NCI-H146 (cell line): ENCODE results near the gene S100A6.
"Not testable (repeated sequence)": the region's sequence is repeated elsewhere in the genome, so short reads cannot be mapped to it uniquely, and the experiment has no call there.

ENCODE experiments used
- DNase-seq: peaks from one replicate; lab custom pipeline; 2025; lab: John Stamatoyannopoulos, UW

Gene S100A6

DNA sequence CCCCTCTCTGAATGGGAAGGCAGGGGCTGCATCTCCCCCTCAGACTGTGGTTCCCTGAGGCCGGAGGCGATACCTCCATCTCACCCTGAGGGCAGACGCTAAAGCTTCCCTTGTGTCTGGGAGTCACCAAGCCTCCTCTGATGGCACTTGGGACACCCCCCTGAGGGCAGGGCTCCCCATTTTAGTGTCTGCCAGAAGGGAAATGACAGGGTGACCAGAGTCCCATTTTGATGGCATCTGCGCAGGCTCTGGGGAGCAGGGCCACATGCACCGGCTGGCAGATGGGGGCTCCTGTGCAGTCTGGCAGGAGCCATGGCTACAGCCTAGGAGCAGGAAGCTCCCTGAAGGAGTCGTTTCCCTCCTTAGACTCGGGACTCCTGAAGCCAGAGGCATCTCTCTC, 28.2 kb upstream of the S100A6 start:
- DNase-seq, result no peak

- no peak for DNase-seq
These were observed 27.7 kb upstream of the S100A6 start for GRCh38 chr1:153563483-153563901.

GRCh38 chr1:153562021-153562420, 26.2 kb upstream of the S100A6 start:
- not testable (repeated sequence) for DNase-seq

GRCh38 chr1:153561466-153561985, 25.7 kb upstream of the S100A6 start:
- DNase-seq, result peak; percentile 6

DNA sequence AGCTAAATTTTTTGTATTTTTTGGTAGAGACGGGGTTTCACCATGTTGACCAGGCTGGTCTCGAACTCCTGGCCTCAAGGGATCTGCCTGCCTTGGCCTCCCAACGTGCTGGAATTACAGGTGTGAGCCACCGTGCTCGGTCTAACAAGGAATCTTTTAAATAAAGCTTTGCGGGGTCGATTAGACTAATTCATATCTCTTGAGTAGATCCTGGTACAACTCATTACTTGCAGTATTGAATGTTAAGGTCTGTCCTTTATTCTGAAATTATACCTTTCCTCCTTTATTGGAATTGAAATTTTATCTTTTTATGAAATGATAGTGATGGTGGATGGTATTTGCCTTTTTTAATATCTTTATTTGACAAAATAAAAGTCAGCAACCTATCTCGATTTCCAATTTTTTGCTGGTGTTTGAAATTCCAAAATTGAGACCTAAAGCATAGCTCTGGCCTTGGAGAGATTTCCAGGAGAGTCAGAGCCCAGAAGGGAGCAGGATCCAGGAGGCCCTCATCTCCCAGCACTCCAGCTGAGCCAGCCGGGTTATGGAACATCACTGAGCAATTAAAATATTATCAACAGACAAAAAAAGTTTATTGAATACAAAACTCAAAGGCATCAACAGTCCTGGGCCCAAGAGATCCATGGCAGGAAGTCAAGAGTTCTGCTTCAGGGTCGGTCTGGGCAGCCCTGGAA, 25.1 kb upstream of the S100A6 start:
- no peak for DNase-seq

DNA sequence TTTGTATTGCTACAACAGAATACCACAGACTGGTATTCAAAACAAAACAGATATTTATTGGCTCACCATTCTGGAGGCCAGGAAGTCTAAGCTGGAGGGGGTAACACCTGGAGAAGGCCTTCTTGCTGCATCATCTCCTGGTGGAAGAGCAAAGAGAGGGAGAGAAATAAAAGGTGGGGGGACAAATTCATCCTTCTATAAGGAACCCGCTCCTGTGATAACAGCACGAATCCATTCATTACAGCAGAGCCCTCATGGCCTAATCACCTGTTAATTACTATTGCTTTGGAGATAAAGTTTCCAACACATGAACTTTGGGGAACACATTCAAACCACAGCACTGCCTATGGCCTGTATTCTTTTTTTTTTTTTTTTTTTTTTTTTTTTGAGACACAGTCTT, 24.4 kb upstream of the S100A6 start:
- no peak for DNase-seq

DNA sequence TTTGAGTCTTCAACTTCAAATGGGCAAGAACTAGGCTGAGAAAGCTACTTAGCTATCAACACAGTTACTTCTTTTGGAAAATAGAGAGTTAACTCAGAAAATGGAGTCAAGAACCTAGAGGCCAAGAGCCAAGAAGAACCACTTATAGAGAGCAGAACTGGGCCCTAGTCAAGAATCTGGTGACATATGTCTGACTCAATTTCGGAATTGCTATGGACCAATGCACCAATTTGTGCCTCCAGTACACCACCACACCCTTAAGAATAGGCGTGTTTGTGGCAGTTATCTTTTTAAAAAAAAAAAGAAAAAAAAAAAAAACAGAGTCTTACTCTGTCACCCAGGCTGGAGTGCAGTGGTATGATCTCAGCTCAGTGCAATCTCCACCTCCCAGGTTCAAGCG, 22.1 kb upstream of the S100A6 start:
- DNase-seq, result no peak

- DNase-seq, result no peak
These were observed 20.6 kb upstream of the S100A6 start for GRCh38 chr1:153556348-153556747.

DNA sequence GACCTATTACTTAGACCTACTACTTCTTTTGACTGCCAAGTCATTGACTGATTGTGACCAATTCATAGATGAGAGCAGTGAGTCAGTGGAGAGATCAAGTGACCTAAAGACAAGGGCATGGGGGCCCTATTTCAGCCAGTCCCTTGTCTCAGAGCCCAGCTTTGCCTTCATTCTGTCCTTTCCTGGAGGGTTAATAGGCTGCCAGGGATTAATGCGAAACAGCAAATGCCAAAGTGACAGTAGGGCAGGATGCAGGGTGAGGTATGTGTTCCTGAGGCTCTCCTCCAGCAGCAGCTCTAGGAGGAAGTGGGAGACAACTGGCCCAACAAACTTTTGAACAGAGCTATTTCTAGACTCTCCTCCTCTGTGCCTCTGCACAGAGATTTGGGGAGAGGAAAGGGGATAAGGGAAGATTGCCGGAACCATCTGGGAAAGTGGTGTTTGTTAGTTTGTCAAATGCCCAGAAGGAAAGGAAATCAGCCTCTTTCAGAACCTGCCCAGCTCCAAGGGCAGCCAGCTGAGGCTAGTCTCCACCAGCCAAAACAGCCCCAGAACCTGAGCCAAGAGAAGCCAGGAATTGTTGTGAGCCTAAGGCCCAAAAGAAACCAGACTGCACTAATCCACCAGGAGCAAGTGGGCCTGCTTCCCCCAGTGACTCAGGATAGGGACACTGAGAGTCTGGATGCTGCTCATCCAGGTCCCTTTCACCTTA, 18.2 kb upstream of the S100A6 start:
- no peak for DNase-seq

DNA sequence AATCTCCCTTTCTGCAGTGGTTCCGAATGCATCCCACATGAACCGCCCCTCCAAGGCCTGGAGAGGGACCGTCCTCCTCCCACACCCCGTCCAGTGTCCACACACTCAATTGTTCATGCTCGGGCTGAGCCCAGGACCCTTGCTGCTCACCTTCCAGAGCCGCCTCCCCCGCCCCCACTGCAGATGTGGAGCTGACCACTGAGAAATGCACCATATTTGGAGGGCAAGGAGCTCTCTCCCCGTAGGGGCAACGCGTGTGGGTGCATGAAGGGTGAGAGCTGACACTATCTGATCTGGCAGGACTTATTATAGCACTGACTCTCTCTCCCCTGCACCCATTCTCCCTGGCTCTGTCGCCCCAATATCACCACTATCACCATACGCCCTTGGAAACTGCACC, 17.3 kb upstream of the S100A6 start:
- no peak for DNase-seq

- no peak for DNase-seq
These were observed 16.5 kb upstream of the S100A6 start for GRCh38 chr1:153552335-153552734.

- DNase-seq, result no peak
These were observed 15.2 kb upstream of the S100A6 start for GRCh38 chr1:153550827-153551500.

DNA sequence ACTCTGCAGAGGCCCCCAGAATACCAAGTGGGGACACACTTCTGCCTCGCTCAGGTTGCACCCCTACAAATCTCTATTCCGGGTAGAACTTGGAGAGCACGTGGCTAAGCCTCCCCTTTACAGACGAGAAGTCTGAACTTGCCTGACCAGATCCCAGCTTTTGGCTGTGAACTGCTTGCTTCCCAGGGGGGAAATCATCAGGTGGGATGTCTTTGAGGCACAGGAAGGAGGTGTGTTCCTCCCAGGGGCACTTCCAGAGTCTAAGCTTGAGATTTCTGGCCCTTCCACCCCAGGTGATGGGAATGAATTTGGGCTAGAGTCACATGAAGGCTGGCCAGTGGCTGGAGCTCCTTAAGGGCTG, 14.6 kb upstream of the S100A6 start:
- DNase-seq, result no peak

GRCh38 chr1:153549741-153550397, 14.1 kb upstream of the S100A6 start:
- peak; percentile 52 for DNase-seq

GRCh38 chr1:153548722-153549688, 13.2 kb upstream of the S100A6 start, which contains the start of gene S100A3:
Gene S100A3, minus strand, starts transcription at chr1:153549258. Its CDS starts 773 bp downstream, at chr1:153548485.
- no peak for DNase-seq

DNA sequence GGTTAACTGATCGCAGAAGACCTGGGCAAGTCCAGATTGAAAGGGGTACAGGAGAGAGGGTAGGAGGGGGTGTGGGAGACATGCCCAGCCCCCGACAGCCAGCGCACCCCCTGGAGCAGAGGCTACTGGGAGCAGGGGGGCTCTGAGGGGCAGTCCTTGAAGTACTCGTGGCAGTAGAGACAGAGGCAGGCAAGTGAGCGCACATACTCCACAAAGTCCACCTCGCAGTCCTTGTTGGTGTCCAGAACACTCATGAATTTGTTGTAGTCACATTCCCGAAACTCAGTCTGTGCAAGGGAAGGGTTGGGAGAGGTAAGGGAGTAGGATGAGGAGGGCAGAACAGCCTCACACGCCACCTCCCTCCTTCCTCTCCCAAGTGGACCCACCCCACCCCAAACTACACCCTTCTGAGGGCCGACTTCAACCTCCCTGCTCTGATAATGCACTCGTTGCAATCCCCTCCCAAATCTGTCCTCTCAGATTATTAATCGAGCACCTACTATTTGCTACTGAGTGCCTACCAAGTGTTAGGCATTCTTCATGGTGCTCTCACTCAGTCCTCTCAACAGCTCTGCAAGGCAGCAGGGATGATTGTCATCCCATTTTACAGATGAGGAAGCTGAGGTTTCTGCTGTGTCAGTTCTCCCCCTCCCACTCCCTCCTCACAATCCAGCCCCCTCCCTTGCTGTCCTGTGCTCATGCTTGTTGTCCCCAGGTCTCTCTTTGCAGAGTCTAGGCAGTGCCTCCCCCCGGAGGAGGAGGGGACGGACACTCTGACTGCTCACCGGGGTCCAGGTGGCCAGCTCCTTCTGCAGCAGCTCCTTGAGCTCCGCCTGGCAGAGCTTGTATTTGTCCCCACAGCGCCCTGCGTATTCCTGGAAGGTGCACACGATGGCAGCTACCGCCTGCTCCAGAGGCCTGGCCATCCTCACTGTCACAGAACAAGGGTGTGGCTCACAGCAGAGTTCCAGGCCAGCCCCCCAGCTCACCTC, 12.1 kb upstream of the S100A6 start:
- DNase-seq, result no peak

GRCh38 chr1:153546796-153547559, 11.2 kb upstream of the S100A6 start:
- DNase-seq, result no peak

DNA sequence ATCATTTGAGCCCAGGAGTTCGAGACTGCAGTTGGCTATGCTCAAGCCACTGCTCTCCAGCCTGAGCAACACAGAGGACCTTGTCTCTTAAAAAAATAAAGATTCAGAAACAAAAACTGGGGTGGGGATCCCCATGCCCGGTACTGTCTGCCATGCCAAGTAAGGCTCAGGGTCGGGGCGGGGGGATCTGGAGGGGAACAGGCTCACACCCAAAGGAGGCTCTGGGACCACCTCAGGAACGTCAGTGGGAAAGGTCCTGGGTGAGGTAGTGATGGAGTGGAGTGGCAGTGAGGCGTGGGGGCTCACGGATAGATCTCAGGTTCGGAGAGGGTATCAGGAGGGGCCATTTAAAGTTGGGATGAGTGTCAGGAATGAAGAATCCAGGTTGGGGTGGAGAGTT, 10.6 kb upstream of the S100A6 start:
- no peak for DNase-seq
